ENCODE results near the gene CCDC33. TPM values are rescaled to one million over a fixed set of nuclear protein-coding genes. Genes with fewer than 3 reads are reported as not detected.

CCDC33 gene
- total RNA-seq, 1 experiment from 2014 or later = 0.15 TPM

GRCh38 chr15:74319138-74319460 is 83.0 kb downstream of the CCDC33 start:
- intact Hi-C loops (cut with micrococcal nuclease) = no loop called here
- Histone ChIP-seq H3K4me1 (ENCODE audit: control insufficient read depth in 1 of 2, insufficient read depth in 2 of 2, low read length in 2 of 2) (no peaks in the 10 kb centered on the region; a peak in 2 of 4 replicates), H3K27me3 (ENCODE audit: insufficient read depth, low read length) (no peaks in the 10 kb centered on the region), H2AFZ (ENCODE audit: low read depth, low read length, poor library complexity, severe bottlenecking) (no peak overlapping the region), H3K9me2 (ENCODE audit: insufficient read depth) (no peaks in the 10 kb centered on the region), H3K4me3 (replicated peaks in 1 of 2; ENCODE audit: low read depth in 1 of 2, low read length in 2 of 2) (no peak overlapping the region), H3K27ac (ENCODE audit: low read depth, low read length) (no peak overlapping the region), H3K9ac (ENCODE audit: low read length) (no peak overlapping the region), H3K9me3 (ENCODE audit: control insufficient read depth in 1 of 2, insufficient read depth in 1 of 2, low read depth in 1 of 2, low read length in 2 of 2) (no peaks in the 10 kb centered on the region), H3K4me2 (ENCODE audit: low read length) (no peak overlapping the region), H3K79me2 (ENCODE audit: insufficient read depth, low read length) (no peaks in the 10 kb centered on the region), H3K36me3 (ENCODE audit: control insufficient read depth in 1 of 2, insufficient read depth in 2 of 2, low read length in 2 of 2) (no peaks in the 10 kb centered on the region), H4K20me1 (ENCODE audit: insufficient read depth) (no peaks in the 10 kb centered on the region)
- ChIA-PET RAD21 (ENCODE audit: low non-redundant PET in 1 of 2, low total read pairs in 2 of 2, uncharacterized antibody in 2 of 2, unreplicated experiment in 2 of 2) (no interaction called here), POLR2A (no interaction called here), CTCF (interaction anchor here (1.4 to 6.7 kb wide), 5 partner anchors 10 to 368 kb away, joined by 3 to 126 read pairs (median 5); no protein-coding TSS in a partner anchor)
- ATAC-seq (no peak), DNase-seq (ENCODE audit: low read depth, low spot score) (no peak)
- BruUV-seq (replicated peaks) = no TSS peak
- TF ChIP-seq ZBTB33 (IDR thresholded peaks at IDR 0.05; ENCODE audit: extremely low read depth, insufficient replicate concordance, low read length) (no peak), JUND (IDR thresholded peaks at IDR 0.05) (no peak), CTCF (IDR thresholded peaks at IDR 0.05 in 2 of 3, conservative IDR thresholded peaks at IDR 0.05 in 1 of 3; ENCODE audit: borderline replicate concordance in 1 of 3, insufficient read depth in 1 of 3, low read depth in 2 of 3, low read length in 2 of 3) (no peak), CEBPB (IDR thresholded peaks at IDR 0.05; ENCODE audit: low read depth) (no peak)

All from HCT116 (cell line).